Measurements from ENCODE around the gene ZAP70.

Gene ZAP70

DNA sequence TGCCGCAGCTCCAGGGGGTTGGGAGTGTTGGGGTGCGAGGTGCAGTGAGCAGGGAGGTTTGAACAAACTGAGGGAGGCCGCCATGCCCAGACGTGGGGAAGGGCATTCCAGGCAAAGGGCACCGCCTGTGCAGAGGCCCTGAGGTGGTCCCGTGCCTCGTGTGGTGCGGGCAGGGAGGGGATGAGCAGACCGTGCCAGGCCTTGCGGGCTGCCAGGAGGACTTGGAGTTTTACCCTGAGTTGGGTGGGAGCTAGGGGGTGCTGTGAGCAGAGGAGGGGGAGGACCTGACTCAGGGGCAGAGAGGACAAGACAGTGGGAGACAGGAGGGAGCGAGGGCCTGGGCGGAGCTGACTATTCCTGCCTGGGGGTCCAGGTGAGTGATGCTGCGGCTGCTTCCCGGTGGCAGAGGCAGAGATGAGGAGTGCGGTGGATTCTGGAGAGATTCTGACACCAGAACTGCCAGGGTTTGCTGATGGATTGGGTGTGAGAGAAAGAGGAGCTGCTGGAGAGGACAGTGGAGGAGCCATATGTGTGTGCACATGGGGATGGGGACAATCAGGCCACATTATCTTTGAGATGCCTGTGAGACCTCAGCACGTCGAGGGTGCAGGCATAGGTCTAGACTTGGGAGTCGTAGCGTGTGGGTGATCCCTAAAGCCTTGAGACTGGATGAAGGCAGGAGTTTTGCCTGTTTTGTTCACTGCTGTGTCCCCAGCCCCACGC, 23.4 kb downstream of the ZAP70 start:
- no peak for DNase-seq

DNA sequence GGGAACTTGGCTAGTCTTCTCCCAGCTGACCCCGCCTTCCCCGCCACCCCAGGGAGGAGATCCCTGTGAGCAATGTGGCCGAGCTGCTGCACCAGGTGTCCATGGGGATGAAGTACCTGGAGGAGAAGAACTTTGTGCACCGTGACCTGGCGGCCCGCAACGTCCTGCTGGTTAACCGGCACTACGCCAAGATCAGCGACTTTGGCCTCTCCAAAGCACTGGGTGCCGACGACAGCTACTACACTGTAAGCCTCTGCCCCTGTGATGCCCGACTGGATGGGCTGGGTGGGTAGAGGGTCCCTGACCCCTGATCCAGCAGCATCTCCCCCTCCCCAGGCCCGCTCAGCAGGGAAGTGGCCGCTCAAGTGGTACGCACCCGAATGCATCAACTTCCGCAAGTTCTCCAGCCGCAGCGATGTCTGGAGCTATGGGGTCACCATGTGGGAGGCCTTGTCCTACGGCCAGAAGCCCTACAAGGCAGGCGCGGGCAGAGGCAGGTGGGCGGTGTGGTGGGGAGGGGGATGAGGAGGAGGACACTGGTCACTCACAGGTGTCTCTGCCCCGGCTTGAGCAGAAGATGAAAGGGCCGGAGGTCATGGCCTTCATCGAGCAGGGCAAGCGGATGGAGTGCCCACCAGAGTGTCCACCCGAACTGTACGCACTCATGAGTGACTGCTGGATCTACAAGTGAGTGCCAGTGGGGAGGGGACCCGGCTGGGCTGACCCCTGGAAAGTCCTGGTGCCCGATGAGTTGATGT, 24.2 kb downstream of the ZAP70 start:
- no peak overlapping the region for H3K4me3 ChIP-seq (ENCODE audit: low read depth, low read length)
- in situ Hi-C loops (cut with HindIII; ENCODE audit: low pct_ligation_motif_present, low sequenced_read_pairs): no loop called here
- H3K27me3 ChIP-seq (replicated peaks): no peaks in the 10 kb centered on the region
- no peak overlapping the region for H3K27ac ChIP-seq
- H3K36me3 ChIP-seq (replicated peaks): no peaks in the 10 kb centered on the region
- DNase-seq: no peak
- TF ChIP-seq, protein P1, sequence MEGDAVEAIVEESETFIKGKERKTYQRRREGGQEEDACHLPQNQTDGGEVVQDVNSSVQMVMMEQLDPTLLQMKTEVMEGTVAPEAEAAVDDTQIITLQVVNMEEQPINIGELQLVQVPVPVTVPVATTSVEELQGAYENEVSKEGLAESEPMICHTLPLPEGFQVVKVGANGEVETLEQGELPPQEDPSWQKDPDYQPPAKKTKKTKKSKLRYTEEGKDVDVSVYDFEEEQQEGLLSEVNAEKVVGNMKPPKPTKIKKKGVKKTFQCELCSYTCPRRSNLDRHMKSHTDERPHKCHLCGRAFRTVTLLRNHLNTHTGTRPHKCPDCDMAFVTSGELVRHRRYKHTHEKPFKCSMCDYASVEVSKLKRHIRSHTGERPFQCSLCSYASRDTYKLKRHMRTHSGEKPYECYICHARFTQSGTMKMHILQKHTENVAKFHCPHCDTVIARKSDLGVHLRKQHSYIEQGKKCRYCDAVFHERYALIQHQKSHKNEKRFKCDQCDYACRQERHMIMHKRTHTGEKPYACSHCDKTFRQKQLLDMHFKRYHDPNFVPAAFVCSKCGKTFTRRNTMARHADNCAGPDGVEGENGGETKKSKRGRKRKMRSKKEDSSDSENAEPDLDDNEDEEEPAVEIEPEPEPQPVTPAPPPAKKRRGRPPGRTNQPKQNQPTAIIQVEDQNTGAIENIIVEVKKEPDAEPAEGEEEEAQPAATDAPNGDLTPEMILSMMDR (IDR thresholded peaks at IDR 0.05; ENCODE audit: low read depth, low read length, missing control alignments): no peak

More for the DNA sequence above, 23.4 kb downstream of the ZAP70 start:
- no peak overlapping the region for H3K4me3 ChIP-seq (ENCODE audit: low read depth, low read length)
- in situ Hi-C loops (cut with HindIII; ENCODE audit: low pct_ligation_motif_present, low sequenced_read_pairs): no loop called here
- no peak overlapping the region for H3K27ac ChIP-seq
- TF ChIP-seq, protein P1 (IDR thresholded peaks at IDR 0.05; ENCODE audit: low read depth, low read length, missing control alignments): no peak
- H3K27me3 ChIP-seq (replicated peaks): no peaks in the 10 kb centered on the region
- H3K36me3 ChIP-seq (replicated peaks): no peaks in the 10 kb centered on the region

DNA sequence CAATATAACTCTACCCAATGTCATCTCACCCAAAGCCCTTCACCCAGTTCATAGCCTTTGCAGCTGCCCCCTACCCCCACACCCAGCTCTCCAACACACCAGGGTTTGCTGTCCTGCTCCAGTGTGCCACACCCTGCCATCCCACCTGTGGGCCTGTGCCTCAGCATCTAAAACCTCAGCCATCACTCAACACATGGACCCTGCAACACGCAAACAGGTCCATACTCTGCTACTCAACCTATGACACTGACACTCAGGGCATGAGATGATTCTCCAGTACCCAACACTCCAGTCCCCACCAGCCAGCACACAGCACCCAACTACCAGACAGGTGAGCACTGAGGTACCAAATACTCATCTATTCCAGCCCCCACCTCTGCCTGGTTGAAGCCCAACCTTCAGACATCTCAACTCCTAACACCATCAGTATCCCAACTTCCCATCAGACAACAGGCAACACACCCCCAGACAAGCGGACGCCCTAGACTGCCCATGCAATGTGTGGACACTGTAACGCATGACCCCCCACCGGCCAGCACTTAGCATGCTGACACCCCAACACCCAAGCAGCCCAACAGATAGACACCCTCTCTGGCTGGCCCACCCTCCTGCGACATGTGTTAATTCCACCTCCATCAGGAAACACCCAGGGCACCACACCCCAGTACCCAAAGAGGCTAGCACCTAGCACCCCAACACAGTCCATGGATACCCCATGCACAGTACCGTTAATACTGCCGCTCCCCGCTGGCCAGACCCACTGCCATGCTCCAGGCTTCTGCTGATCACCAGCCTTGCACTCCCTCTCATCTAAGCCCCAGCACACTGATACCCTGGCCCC, 25.0 kb downstream of the ZAP70 start:
- in situ Hi-C loops (cut with HindIII; ENCODE audit: low pct_ligation_motif_present, low sequenced_read_pairs): no loop called here

DNA sequence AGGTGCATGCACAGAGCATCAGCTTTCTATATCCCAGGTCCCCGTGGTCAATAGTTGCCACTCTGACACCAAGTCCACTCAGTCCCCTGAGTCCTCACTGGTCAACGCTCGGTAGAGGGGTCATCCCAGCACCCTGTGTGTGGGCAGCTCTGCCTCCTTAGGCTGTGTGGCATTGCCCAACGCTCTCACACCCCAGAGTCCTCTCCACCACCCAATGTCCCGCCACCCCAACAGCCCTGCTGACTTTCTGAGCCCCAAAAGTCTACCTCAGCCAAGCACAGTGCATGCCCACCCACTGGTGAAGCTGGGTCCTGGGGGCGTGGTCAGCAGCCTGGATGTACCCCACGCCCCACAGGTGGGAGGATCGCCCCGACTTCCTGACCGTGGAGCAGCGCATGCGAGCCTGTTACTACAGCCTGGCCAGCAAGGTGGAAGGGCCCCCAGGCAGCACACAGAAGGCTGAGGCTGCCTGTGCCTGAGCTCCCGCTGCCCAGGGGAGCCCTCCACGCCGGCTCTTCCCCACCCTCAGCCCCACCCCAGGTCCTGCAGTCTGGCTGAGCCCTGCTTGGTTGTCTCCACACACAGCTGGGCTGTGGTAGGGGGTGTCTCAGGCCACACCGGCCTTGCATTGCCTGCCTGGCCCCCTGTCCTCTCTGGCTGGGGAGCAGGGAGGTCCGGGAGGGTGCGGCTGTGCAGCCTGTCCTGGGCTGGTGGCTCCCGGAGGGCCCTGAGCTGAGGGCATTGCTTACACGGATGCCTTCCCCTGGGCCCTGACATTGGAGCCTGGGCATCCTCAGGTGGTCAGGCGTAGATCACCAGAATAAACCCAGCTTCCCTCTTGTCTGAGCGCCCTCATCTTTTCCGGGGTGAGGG, 25.9 kb downstream of the ZAP70 start:
- TF ChIP-seq, protein P1 (IDR thresholded peaks at IDR 0.05; ENCODE audit: low read depth, low read length, missing control alignments): no peak
- in situ Hi-C loops (cut with HindIII; ENCODE audit: low pct_ligation_motif_present, low sequenced_read_pairs): no loop called here
- Histone ChIP-seq H3K27me3 (replicated peaks) (no peaks in the 10 kb centered on the region), H3K36me3 (replicated peaks) (no peaks in the 10 kb centered on the region), H3K27ac (no peak overlapping the region), H3K4me3 (ENCODE audit: low read depth, low read length) (no peak overlapping the region)
- DNase-seq: no peak

More for the DNA sequence above, 25.0 kb downstream of the ZAP70 start:
- H3K27me3 ChIP-seq (replicated peaks): no peaks in the 10 kb centered on the region
- no peak overlapping the region for H3K4me3 ChIP-seq (ENCODE audit: low read depth, low read length)
- DNase-seq: no peak
- no peaks in the 10 kb centered on the region for H3K36me3 ChIP-seq (replicated peaks)
- TF ChIP-seq, protein P1 (IDR thresholded peaks at IDR 0.05; ENCODE audit: low read depth, low read length, missing control alignments): no peak
- H3K27ac ChIP-seq: no peak overlapping the region

DNA sequence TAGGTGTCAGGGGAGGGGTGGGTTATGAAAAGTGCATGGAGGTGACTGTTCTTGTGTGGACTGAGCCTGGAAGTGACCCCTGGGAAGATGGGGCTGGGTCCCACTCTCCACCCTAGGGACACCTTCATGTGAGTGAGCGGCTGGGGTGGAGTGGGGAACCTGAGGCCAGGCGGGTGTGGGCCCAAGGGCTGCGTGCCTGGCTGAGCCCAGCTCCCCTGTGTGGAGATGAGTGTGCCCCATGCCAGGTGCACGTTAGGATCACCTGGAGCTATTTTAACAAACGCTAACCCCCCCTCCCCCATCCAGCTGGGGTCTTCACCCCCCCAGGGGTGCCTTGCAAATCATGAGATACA, 26.5 kb downstream of the ZAP70 start:
- DNase-seq: no peak
- no peak overlapping the region for H3K4me3 ChIP-seq (ENCODE audit: low read depth, low read length)
- no peak overlapping the region for H3K27ac ChIP-seq
- in situ Hi-C loops (cut with HindIII; ENCODE audit: low pct_ligation_motif_present, low sequenced_read_pairs): no loop called here
- TF ChIP-seq, protein P1 (IDR thresholded peaks at IDR 0.05; ENCODE audit: low read depth, low read length, missing control alignments): no peak
- H3K36me3 ChIP-seq (replicated peaks): no peaks in the 10 kb centered on the region
- no peaks in the 10 kb centered on the region for H3K27me3 ChIP-seq (replicated peaks)
